NCI-H2196 treated with DMSO at 0.1 percent for 48 hours (cell line): ENCODE data around the gene GRAMD1C.
"Not testable (repeated sequence)": the region's sequence is repeated elsewhere in the genome, so short reads cannot be mapped to it uniquely, and the experiment has no call there.

Experiments
- DNase-seq: peaks from one replicate; lab custom pipeline; 2025; ENCODE audit not compliant: unreplicated experiment; lab: John Stamatoyannopoulos, UW

GRAMD1C gene

DNA sequence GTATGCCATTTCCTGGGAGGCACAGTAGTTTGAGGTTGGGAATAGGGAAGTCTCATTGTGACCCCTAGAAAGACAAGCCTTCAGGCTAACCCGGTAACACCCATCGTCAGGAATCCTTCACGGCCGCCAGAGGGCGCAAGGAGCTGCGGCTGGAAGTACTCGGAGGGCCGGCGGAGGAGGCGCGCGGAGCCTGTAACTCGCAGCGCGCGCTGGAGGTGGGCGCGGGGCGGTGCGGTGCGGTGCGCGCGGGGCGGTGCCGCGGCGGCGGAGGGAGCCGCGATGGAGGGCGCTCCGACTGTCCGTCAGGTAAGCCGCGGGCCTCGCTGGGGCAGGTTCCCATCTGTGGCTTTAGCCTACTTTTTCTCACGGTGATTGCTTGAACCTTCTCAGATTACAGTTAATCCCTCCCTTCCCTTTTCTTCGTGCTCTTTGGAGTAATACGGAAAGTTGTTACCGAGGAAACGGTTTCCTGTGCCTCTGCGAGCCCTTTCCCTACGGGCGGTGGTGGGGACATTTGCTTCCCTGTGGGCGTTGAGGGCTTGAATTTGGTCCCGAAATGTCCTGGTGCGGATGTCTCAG is at the start of gene GRAMD1C:
GRAMD1C (plus strand) TSS at position 158 of the 579 bp plus-strand sequence; CDS start at position 280, 122 bp downstream.
- DNase-seq: peak; percentile 94

DNA sequence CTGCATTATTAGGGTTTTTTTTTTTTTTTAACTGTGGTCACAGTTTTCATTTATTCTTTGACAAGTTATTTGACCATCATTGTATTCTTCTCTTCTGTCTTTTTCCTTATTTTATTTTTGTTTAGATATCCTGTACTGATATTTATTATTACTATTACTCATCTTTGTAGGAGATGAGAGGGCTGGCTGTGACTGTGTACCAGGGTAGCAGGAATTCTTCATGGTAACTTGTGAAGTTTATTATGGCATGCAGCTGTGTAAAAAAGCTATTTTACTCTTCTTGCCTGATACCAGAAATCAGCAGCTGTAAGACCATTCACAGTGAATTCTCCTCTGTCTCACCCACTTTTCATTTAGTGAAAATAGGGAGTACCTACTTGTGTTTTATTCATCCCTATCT is 47.2 kb upstream of the GRAMD1C start:
- DNase-seq: no peak

DNA sequence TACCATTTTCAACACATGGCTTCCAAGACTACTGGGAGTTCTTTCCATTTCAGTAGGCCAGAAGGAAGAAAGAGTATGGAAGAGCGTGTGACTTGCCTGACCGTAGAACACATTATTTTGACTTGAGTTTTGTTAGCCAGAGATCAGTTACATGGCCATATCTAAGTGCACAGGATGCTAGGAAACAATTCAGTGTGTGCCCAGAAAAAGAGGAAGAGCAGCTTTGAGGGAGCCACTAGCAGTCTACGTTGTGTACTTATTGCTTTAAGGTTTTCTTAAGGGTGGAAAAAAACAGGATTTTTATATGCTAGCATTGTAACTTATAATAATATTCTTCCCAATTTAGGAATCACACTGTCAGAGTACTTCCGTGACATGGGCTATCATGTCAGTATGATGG is 44.1 kb upstream of the GRAMD1C start:
- DNase-seq: no peak

DNA sequence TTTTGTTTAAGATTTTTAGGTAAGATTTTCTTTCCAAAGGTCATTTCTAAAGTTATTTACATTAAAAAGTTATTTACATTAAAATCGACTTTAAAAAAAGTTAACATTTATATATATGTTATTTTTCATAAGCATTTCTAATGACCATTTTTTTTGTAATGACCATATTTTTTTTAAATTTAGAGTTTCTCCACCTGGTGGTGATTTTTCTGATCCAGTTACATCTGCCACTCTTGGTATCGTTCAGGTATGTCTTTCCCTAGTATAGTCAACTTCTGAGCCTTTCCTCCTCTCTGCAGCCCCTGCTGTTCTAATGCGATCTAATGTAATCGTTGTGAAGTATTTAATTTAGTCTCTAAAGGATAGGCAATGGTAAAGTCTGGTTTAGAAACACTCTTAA is 42.9 kb upstream of the GRAMD1C start:
- no peak for DNase-seq

DNA sequence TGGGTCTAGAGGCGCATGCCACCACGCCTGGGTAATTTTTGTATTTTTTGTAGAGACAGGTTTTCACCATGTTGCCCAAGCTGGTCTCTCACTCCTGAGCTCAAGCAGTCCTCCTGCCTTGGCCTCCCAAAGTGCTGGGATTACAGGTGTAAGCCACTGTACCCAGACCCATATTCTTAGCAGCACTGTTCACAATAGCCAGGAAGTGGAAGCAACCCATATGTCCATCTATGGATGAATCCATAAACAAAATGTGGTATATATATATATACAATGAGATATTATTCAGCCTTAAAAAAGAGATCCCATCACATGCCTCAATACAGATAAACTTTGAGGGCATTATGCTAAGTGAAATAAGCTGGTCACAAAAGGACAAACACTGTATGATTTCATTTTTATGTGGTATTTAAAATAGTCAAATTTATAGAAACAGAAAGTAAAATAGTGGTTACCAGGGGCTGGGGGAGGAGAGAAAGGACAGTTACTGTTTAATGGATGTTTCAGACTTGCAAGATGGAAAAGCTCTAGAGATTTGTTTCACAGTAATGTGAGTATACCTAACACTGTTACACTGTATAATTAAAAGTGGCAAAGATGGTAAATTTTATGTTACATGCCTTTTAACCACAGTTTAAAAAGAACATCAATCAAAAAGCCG is 35.7 kb upstream of the GRAMD1C start:
- DNase-seq: no peak

DNA sequence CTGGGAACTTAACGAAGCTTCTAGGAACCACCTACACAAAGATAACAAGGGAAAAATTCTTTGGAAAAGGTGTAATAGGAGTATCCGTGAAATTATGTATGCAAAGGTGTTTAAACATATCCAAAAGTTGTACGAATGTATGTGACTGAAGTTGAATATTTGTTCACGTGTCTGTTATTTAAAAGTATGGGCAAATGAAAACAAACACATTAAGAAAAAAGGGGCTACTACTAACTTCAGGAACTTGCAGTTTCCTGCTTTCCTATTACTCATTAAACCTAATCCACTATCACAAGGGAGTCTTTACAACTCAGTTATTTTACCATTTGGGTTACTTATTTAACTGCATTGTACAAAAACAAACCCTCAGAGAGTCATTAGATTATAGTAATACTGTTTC is 33.9 kb upstream of the GRAMD1C start:
- DNase-seq: no peak

DNA sequence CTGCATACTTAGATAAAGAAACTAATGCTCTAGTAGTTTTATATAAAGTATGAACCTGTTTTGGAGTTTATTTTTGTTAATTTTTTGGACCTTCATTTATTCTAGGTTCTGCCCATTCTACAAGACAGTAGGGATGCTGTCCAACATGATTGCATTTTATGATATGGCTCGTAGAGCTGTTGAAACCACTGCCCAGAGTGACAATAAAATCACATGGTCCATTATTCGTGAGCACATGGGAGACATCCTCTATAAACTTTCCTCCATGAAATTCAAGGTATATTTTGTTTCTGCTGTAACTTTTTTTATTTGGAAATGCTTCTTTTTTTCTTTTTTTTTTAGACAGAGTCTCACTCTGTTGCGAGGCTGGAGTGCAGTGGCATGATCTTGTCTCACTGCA is 33.3 kb upstream of the GRAMD1C start:
- no peak for DNase-seq

DNA sequence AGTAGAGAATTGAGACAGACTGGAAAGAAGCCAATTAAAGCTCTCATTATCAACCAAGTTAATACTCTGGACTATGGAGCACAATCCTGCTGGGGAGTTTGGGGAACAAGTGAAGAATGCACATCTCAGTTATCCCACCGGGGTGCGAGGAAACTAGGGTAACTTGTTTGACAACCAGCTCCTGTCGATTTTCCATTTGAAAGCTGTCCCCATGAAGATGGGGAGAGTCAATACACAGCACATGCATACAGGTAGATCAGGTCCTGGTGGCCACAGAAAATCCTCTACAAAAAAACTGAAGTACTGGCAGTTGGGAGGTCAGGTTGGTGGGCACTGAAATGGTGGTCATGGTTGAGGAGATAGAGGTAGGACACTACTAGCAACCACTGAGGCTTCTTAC is 25.7 kb upstream of the GRAMD1C start:
- no peak for DNase-seq

DNA sequence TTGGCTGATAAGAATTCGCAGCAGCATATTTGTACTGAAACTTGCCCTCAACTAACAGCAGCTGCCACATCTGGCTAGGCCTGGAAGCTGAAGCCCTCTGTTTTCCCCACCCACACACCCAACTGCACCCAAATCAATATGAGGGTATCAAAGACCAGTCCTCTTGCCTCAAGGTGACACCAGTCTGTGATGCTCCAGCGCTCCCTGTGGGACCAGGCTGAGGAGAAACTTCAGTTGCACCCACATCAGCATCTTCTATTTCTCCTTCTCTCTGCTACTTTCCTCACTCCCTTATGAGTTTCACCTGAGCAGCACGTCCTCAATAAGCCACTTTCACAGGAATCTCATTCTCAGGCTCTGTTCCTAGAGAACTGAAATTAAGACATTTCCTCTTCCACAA is 18.7 kb upstream of the GRAMD1C start:
- DNase-seq: no peak

DNA sequence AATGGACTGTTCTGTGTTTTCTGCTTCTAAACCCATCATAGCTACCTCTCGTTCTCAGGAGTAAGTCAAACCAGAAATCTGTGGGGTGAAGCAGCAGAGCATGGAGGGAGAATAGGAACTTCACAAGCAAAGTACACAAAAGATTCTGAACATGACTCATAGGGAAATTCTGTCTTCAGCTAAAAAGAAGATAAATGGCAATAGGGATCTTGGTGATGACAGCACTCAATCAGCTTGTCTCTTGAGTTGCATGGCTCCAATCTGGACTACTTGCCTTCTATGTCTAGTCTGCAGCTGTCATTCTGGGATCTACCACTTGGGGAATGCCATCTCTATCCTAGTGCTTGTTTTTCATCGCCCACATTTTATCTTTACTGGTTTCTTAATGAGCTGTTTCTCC is 13.5 kb upstream of the GRAMD1C start:
- DNase-seq: no peak

DNA sequence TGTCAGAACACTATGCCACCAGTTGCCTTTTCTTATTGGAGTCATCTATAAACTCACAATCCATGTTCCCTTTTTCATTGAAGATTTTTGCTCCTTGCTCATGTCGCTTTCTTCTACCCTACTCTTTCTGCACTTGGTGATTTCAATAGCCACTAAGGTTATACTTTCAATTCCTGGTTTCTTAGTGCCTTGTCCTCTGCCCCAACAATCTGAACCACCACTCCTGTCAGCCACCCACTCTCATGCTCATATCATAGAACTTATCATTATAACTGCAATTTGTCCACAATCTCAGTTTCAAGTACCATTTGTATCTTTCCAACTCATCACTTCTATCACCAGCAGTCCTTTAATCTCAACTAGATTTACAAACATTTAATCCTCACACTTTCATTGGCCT is 10.0 kb upstream of the GRAMD1C start:
- DNase-seq: no peak

DNA sequence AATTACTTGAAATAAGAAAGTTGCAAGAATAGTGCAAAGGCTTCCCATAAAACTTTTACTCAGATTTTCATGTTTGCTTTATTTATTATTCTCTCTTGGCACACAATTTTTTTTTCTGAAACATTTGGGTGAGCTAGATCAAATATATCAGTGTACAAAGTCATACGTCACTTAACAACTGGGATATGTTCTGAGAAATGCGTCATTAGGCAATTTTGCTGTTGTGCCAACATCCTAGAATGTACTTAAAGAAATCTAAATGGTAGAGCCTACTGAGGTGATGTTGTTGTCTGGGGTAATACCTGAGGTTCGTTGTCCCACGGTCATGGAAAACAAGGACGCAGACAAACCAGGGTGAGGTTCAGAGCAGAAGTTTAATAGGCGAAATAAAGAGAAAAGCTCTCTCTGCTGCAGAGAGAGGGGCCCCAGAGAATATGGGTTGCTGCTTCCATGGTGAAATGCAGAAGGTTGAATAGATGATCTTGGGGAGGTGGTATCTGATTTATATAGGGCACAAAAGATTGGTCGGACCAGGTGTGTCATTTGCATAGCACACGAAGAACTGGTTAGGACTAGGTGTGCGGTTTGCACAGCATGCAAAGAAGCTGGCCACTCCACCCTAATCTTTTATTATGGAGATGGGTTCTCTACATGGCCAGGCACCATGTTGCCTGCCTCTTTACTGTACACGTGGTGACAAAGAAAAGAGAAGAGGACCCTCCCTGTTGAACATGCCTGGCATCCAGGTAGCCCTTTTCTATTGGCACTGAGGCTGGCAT is 8.8 kb upstream of the GRAMD1C start:
- no peak for DNase-seq

DNA sequence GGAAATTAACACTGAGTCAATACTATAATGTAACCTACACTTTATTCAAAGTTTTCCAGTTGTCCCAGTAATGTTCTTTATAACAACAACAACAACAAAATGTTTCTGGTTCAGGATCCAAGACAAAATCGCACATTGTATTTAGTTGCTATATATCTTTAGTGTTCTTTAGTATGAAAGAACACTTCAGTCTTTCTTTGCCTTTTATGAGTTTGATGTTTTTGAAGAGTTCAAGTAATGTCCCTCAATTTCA is 7.6 kb upstream of the GRAMD1C start:
- DNase-seq: no peak

DNA sequence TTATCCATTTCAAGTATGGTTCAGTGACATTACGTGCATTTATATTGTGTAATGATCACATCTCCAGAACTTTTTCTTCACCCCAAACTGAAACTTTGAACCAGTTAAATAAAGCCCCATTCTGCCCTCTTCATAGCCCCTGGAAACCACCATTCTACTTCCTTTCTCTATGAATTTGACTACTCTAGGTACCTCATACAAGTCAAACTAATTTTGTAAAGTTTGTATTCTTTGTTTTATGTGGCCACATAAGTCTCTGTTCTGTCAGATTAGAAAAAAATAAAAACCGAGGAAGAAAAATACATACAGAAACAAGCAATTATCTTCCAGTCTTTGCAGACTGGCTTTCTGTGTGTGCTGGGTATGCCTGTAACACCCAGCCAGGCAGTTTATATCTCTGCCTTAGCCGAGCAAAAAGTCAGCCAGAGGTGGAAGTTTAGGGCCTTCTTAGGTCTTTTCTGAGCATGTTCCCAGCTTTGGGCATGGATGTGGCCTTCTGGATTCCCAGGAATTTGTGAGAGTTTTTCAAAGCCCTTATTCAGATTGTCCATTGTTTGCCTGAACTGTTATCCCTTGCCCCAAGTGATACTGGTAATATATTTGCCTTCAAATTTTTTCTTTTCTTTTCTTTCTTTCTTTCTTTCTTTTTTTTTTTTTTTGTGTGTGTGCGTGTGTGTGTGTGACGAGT is 6.0 kb upstream of the GRAMD1C start:
- no peak for DNase-seq

DNA sequence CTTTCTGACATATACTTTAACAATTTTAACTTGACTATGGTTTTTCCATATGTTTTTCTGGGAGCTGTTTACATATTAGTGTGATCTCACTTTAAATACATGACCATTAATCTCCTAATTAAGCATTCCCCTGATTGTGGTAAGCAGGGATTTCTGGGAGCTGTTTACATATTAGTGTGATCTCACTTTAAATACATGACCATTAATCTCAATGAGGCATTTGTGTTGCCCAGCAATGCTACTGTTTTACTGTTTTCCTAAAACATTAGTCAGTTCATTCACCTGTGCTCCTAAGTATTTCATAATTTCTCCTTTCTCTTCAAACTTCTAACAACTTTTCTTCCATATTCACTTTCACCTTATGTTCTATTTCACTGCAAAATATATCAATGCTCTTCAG is 3.6 kb upstream of the GRAMD1C start:
- DNase-seq: no peak

DNA sequence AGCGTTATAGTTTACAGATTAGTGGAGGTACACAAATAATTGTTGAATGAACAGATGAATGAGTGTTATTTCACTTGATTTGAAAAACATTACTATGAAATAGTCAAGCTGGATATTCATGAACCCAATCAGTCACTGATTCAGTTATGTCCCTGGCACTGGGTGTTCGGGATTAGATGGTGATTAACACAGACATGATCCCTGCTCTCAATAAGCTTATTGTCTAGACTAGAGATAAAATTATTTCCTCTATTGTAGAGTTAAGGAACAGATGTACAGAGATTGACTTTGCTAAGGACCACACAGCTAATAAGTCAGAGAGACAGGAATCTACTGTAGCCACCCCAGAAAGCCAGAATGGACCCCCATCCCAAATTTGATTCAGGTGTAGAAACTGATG is 963 bp downstream of the GRAMD1C start:
- DNase-seq: no peak

DNA sequence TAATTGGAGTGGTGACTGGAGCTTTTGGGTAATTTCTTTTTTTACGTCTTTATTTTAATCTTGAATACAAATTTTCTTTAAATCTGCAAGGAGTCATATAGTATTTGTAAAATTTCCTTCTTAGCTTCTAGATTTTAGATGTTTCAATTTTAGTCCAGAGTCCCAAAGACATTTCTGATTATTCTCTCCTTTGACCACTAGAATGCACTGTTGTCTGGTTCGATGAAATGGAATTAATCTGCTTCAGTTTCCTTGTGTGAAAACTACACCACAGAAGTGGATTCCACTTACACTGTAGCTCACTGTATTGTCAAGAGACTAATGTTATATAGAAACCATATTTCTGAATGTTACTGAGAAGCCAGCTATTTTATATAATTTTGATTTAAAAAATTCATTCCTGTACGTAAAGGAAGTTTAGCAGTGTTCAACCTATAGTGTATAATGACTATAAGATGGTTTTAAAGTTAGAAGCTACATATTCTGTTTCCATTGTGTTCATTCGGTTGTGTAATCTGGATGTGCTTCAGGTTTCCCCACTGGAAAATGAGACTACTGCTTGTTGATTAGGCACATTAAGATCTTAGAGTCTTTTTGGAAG is 6.1 kb downstream of the GRAMD1C start:
- DNase-seq: peak; percentile 64

DNA sequence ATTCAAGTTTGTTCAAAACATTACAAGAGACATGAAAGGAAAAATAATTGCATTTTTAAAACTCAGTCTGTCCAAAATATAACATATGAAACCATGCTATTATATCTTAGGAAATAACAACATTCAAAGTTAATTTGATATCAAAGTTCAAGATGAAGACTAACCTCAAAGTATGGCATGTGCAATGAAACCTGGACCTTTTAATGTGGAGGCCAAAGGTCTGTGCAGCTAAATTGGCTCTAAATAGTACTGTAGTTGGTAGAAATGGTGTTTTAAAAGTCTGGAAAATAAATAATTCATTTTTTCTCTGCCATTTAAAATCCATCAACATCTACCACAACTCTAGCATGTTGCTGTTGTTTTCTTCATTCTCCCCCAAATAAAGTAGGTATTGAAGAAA is 8.7 kb downstream of the GRAMD1C start:
- no peak for DNase-seq

DNA sequence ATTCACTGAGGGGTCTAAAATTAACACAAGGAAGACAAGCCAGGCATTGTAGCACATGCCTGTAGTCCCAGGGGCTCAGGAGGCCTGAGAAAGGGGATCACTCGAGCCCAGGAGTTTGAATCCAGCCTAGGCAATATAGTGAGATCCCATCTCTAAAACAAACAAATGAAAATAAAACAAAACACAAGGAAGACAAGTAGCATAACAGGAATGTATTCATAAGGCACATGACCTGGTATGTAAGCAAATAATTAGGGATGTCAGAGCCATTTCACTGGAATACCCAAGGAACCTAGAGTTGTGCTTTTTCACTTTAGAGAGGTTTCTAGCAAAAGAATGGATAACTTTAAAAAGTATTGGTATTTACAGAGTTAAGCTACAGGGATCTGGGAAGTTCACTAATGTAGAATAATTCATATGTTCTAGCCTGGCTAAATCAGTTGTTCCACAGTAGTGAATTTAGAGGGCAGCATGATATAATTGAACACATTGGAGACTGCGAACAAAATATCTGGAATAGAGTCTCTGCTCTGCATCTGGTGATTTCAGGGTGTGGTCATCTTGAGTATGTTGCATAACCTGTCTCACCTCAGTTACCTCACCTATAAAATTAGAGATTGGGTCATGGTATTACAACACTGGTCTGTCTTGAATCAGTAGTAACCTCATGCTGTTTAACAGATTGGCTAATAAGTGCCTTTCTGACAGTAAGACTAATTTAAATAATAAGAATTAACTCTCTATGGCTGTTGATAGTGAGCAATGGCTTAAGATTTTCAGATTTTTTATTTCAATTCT is 9.3 kb downstream of the GRAMD1C start:
- no peak for DNase-seq

DNA sequence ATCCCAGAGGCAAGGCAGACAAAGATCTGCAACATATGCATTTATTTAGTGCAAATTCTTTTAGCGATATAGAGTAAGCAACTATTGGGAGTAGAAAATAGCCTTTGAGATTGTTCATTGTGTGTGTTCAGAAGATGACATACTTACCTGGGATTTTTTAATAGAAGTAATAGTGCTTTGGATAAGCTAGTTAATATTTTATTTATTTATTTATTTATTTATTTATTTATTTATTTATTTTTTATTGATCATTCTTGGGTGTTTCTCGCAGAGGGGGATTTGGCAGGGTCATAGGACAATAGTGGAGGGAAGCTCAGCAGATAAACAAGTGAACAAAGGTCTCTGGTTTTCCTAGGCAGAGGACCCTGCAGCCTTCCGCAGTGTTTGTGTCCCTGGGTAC is 10.5 kb downstream of the GRAMD1C start:
- DNase-seq: not testable (repeated sequence)

DNA sequence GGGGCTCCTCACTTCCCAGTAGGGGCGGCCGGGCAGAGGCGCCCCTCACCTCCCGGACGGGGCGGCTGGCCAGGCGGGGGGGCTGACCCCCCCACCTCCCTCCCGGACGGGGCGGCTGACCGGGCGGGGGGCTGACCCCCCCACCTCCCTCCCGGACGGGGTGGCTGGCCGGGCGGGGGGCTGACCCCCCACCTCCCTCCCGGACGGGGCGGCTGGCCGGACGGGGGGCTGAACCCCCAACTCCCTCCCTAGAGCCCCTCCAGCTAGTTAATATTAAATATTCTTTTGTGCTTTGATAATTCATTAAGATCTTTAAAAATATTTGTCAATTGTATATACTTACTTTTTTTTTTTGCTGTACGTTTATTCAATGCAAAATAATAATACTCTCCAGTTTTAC is 11.3 kb downstream of the GRAMD1C start:
- DNase-seq: not testable (repeated sequence)
